Adrenal gland (tissue), 12 donors: Measurements from ENCODE around the gene PARVA. TPM values are rescaled to one million over a fixed set of nuclear protein-coding genes. Genes with fewer than 3 reads are reported as not detected.
A peak's percentile ranks its signal among the peaks of the same experiment; 100 is the strongest.

Experiments used
- DNase-seq, 7 donors: peaks; one replicate each; pipeline ENCODE4 v3.0.0-alpha.2; 2019 to 2020
- H3K27ac ChIP-seq, 5 donors: fragments of 200-600 bp; sonication (generic) in 4 of 5; 1 replicate in 3 of 5; 2 replicates in 2 of 5; pipeline versions ENCODE4 v1.5.1 to v1.8.0; 2016 to 2020; ENCODE audit warnings: mild to moderate bottlenecking in 1 of 5
- H3K27me3 ChIP-seq: fragments of 200-600 bp; 2 replicates; pipeline ENCODE4 v1.8.0; 2021
- H3K36me3 ChIP-seq, 2 donors: fragments of 200-600 bp; replicated peaks in 1 of 2; 1 replicate in 1 of 2; 2 replicates in 1 of 2; pipeline versions ENCODE4 v1.5.1 to v1.8.0; 2018 to 2022
- H3K4me1 ChIP-seq, 2 donors: fragments of 200-600 bp; replicated peaks in 1 of 2; 1 replicate in 1 of 2; 2 replicates in 1 of 2; pipeline versions ENCODE4 v1.5.1 to v1.8.0; 2018 to 2021
- H3K4me3 ChIP-seq, 4 donors: fragments of 200-600 bp; sonication (generic) in 3 of 4; one replicate each; pipeline ENCODE4 v1.5.1; 2016 to 2018
- H3K9me3 ChIP-seq, 3 donors: fragments of 200-600 bp; sonication (generic) in 1 of 3; replicated peaks in 1 of 3; 1 replicate in 2 of 3; 2 replicates in 1 of 3; pipeline versions ENCODE4 v1.5.1 to v1.8.0; 2016 to 2021
- CTCF ChIP-seq, 6 experiments: fragments of 450-650 bp in 4 of 6; fragments of 200-600 bp in 2 of 6; sonication (generic) in 1 of 6; IDR thresholded peaks; 1 replicate in 5 of 6; 2 replicates in 1 of 6; pipeline versions ENCODE4 v1.5.1 to v1.8.0; 2016 to 2021; ENCODE audit warnings: antibody characterized with exemption in 6 of 6, mild to moderate bottlenecking in 2 of 6, moderate library complexity in 1 of 6
- POLR2A ChIP-seq, 2 donors: fragments of 450-650 bp; IDR thresholded peaks; one replicate each; pipeline ENCODE4 v1.6.1; 2017; ENCODE audit warnings: antibody characterized with exemption in 2 of 2, mild to moderate bottlenecking in 2 of 2, moderate library complexity in 1 of 2
- WGBS, 4 donors: extraction: QIAGEN DNeasy Blood & Tissue Kit in 2 of 4; methylation state at CpG; one replicate each; pipeline versions ENCODE4 v1.1.5 to v1.1.7; 2013 to 2017; 5-methylcytosine and 5-hydroxymethylcytosine counted together
- intact Hi-C, 2 donors: fragments of 100-400 bp; cut with DNase I; formaldehyde crosslinking; loops; one replicate each; pipeline versions ENCODE4 v1.14.1 to v1.15.0; 2022 to 2023
- polyA plus RNA-seq, 3 donors: library from polyadenylated mRNA; stranded (reverse); fragments of 200-250 nt in 2 of 3; fragments of 350-450 nt in 1 of 3; fragmentation: Illumina TruSeq in 1 of 3; extraction: RNeasy Lipid Tissue Mini Kit (QIAGEN cat#74804) in 1 of 3; gene quantifications; one replicate each; pipeline ENCODE4 v1.2.3, GENCODE V29; 2013 to 2014
- total RNA-seq, 9 donors: library from RNA; depleted of rRNA in 4 of 9; stranded (reverse); fragments of >200 nt in 4 of 9; fragments of 120-200 nt in 1 of 9; fragmentation: NEBNext Ultra II Directional in 1 of 9; extraction: Animal tissue kit (Norgen Biotek cat#: 25700) in 1 of 9; gene quantifications; one replicate each; pipeline versions ENCODE4 v1.1.0 to v1.2.4, GENCODE V29; 2013 to 2023
- donor health status: healthy with polysubstance abuse.
- donor health status: Bipolar disorder and iron deficiency.
- donor health status: DM: yes; HTN: yes; CAD: no.
- donor health status: DM: no; HTN: no; CAD: no.
- donor health status: DM: no; HTN: no; CAD: no.
- donor health status: DM: yes; HTN: yes; CAD: no.

PARVA gene
- total and polyA plus RNA-seq, 12 donors: 13.0 to 58.9 (median 31.4) TPM

- Histone ChIP-seq H3K27ac (no peak overlapping the region), H3K4me3 (no peak overlapping the region), H3K4me1 (no peaks in the 10 kb centered on the region), H3K36me3 (no peaks in the 10 kb centered on the region), H3K9me3 (no peaks in the 10 kb centered on the region), H3K27me3 (no peaks in the 10 kb centered on the region)
- TF ChIP-seq POLR2A (IDR thresholded peaks at IDR 0.05): no peak
- no peak for DNase-seq
- WGBS, 4 donors: 17 to 94% (median 61%) methylated on average over 1 of the region's 1 CpG
- intact Hi-C loops: no loop called here
Measured at GRCh38 chr11:12372111-12372510, 5.3 kb upstream of the PARVA start.

- intact Hi-C loops: no loop called here
- H3K27me3 ChIP-seq: no peaks in the 10 kb centered on the region
- H3K4me3 ChIP-seq: no peak overlapping the region
- peak overlapping the region in 1 of 5 donors; percentile 24 for H3K27ac ChIP-seq
- DNase-seq: no peak
- TF ChIP-seq CTCF (IDR thresholded peaks at IDR 0.05): no peak
- no peak for TF ChIP-seq POLR2A (IDR thresholded peaks at IDR 0.05)
- peaks cover 6 to 9% of the 10 kb centered on the region in 2 donors for H3K4me1 ChIP-seq
- WGBS, 4 donors: 67 to 92% (median 74%) methylated on average over 7 of the region's 7 CpGs
- no peaks in the 10 kb centered on the region for H3K9me3 ChIP-seq
- H3K36me3 ChIP-seq: no peaks in the 10 kb centered on the region
Measured at GRCh38 chr11:12375720-12376119, 1.7 kb upstream of the PARVA start.

GRCh38 chr11:12376259-12377081 is 901 bp upstream of the PARVA start:
- H3K9me3 ChIP-seq: no peaks in the 10 kb centered on the region
- intact Hi-C loops: no loop called here
- no peaks in the 10 kb centered on the region for H3K27me3 ChIP-seq
- no peak for TF ChIP-seq CTCF (IDR thresholded peaks at IDR 0.05)
- no peak for TF ChIP-seq POLR2A (IDR thresholded peaks at IDR 0.05)
- DNase-seq: peak in 5 of 7 donors; percentile 16 to 45 (median 26)
- no peaks in the 10 kb centered on the region for H3K36me3 ChIP-seq
- peak overlapping the region in 1 of 4 donors; percentile 75 for H3K4me3 ChIP-seq
- 61 to 68% (median 64%) methylated on average over 14 of the region's 14 CpGs for WGBS, 4 donors
- H3K27ac ChIP-seq: peak overlapping the region in 4 of 5 donors; percentile 92 to 99 (median 96)
- H3K4me1 ChIP-seq: peaks cover 6 to 9% of the 10 kb centered on the region in 2 donors

GRCh38 chr11:12377824-12378593 is 638 bp downstream of the PARVA start:
- intact Hi-C loops: no loop called here
- WGBS, 4 donors: 3 to 18% (median 6%) methylated on average over 8 to 76 of the region's 76 CpGs
- H3K27ac ChIP-seq: peak overlapping the region; percentile 71 to 99 (median 96)
- TF ChIP-seq POLR2A (IDR thresholded peaks at IDR 0.05) (peak; percentile 60 to 72), CTCF (IDR thresholded peaks at IDR 0.05) (peak in 2 of 6 experiments; percentile 32 to 38)
- no peaks in the 10 kb centered on the region for H3K36me3 ChIP-seq
- no peaks in the 10 kb centered on the region for H3K9me3 ChIP-seq
- H3K4me1 ChIP-seq: peaks cover 6 to 9% of the 10 kb centered on the region in 2 donors
- H3K27me3 ChIP-seq: no peaks in the 10 kb centered on the region
- peak overlapping the region; percentile 13 to 76 (median 59) for H3K4me3 ChIP-seq
- DNase-seq: peak; percentile 71 to 91 (median 86)
